Spleen (tissue), 7 donors: Measurements from ENCODE around the gene SNX33.
"Not testable (repeated sequence)": the region's sequence is repeated elsewhere in the genome, so short reads cannot be mapped to it uniquely, and the experiment has no call there.

Source experiments
- POLR2A ChIP-seq, 3 donors: fragments of 450-650 bp; IDR thresholded peaks; one replicate each; pipeline ENCODE4 v1.5.1; 2017; ENCODE audit warnings: antibody characterized with exemption in 3 of 3, mild to moderate bottlenecking in 1 of 3
- TF ChIP-seq, protein P1 (sequence below), 11 experiments: fragments of 200-600 bp in 7 of 11; fragments of 450-650 bp in 4 of 11; sonication (generic) in 4 of 11; IDR thresholded peaks in 8 of 11; conservative IDR thresholded peaks in 3 of 11; 1 replicate in 7 of 11; 2 replicates in 4 of 11; pipeline versions ENCODE4 v1.4.0 to v1.8.0; 2016 to 2021; ENCODE audit warnings: antibody characterized with exemption in 11 of 11, inconsistent platforms in 4 of 11, mild to moderate bottlenecking in 1 of 11
- donor health status: DM: no; HTN: no; CAD: no; lungs with moderate emphysema.
- donor health status: DM: no; HTN: no; CAD: no.
- donor health status: DM: no; HTN: no; CAD: no.

DNA sequence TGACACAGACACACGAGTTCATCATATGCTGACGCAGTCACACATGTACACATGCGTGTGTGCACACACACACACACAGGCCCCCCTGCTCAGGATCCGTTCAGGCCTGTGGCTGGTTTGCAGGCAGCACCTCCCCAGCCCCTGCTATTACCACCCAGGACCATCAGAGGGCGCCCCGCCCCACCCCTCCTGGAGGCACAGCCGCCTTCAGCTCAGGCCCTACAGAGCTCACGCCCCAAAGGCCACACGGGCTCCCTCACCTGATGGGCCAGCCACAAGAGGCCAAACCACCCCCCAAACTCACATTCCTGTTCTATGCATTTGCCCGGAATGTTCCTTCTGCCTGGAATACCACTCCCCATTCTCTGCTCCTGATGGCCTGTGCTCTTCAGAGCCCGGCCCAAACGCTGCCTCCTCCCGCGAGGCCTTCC lies 38.5 kb downstream of the SNX33 start:
- TF ChIP-seq, protein P1, sequence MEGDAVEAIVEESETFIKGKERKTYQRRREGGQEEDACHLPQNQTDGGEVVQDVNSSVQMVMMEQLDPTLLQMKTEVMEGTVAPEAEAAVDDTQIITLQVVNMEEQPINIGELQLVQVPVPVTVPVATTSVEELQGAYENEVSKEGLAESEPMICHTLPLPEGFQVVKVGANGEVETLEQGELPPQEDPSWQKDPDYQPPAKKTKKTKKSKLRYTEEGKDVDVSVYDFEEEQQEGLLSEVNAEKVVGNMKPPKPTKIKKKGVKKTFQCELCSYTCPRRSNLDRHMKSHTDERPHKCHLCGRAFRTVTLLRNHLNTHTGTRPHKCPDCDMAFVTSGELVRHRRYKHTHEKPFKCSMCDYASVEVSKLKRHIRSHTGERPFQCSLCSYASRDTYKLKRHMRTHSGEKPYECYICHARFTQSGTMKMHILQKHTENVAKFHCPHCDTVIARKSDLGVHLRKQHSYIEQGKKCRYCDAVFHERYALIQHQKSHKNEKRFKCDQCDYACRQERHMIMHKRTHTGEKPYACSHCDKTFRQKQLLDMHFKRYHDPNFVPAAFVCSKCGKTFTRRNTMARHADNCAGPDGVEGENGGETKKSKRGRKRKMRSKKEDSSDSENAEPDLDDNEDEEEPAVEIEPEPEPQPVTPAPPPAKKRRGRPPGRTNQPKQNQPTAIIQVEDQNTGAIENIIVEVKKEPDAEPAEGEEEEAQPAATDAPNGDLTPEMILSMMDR (IDR thresholded peaks at IDR 0.05 in 8 of 11, conservative IDR thresholded peaks at IDR 0.05 in 3 of 11), result peak; percentile 49 to 92 (median 73)
- TF ChIP-seq POLR2A (IDR thresholded peaks at IDR 0.05), result not testable (repeated sequence)
